H1 (cell line): ENCODE results near the gene IAH1. TPM values are rescaled to one million over a fixed set of nuclear protein-coding genes. Genes with fewer than 3 reads are reported as not detected.
"Not testable (repeated sequence)": the region's sequence is repeated elsewhere in the genome, so short reads cannot be mapped to it uniquely, and the experiment has no call there.

Source experiments
- CTCF ChIA-PET: fragments of 300-600 bp; sonication (Branson Sonifier 250); formaldehyde crosslinking; loops from one replicate; lab custom pipeline; 2021; ENCODE audit not compliant: partially characterized antibody; lab: Charles Lee
- POLR2A ChIA-PET: fragments of 300-600 bp; sonication (Branson Sonifier 250); formaldehyde crosslinking; loops from one replicate; lab custom pipeline; 2021; ENCODE audit warnings: inconsistent platforms; ENCODE audit not compliant: partially characterized antibody; lab: Charles Lee
- DNase-seq, 2 experiments: peaks; one replicate each; pipeline versions ENCODE4 v3.0.0 to v3.0.0-alpha.2; 2010 to 2022; ENCODE audit warnings: low spot score in 2 of 2, low read depth in 1 of 2, mixed read lengths in 1 of 2
- FAIRE-seq: peaks from 2 replicates; lab custom pipeline; 2011; peaks lifted over from hg19 to GRCh38; lab: Jason Lieb, UNC
- H2AFZ ChIP-seq: 2 replicates; pipeline ENCODE4 v1.8.1; 2012; ENCODE audit warnings: low read length, inconsistent platforms
- H2AK5ac ChIP-seq: 2 replicates; pipeline ENCODE4 v1.6.1; 2013; ENCODE audit warnings: low read depth, low read length
- H2BK120ac ChIP-seq: replicated peaks from 2 replicates; pipeline ENCODE3; 2013; ENCODE audit warnings: low read depth, low read length, inconsistent platforms
- H2BK12ac ChIP-seq: 2 replicates; pipeline ENCODE4 v1.6.1; 2013; ENCODE audit warnings: low read depth, low read length
- H2BK15ac ChIP-seq: 2 replicates; pipeline ENCODE4 v1.6.1; 2013; ENCODE audit warnings: low read length
- H2BK20ac ChIP-seq: 2 replicates; pipeline ENCODE4 v1.6.1; 2013; ENCODE audit warnings: low read length
- H2BK5ac ChIP-seq: 2 replicates; pipeline ENCODE4 v1.6.1; 2013; ENCODE audit warnings: low read depth, low read length
- H3K14ac ChIP-seq: 2 replicates; pipeline ENCODE4 v1.6.1; 2013; ENCODE audit warnings: inconsistent platforms; ENCODE audit not compliant: insufficient read length
- H3K18ac ChIP-seq: 2 replicates; pipeline ENCODE4 v1.6.1; 2013; ENCODE audit warnings: low read length; ENCODE audit errors: extremely low read depth
- H3K23ac ChIP-seq: 2 replicates; pipeline ENCODE4 v1.6.1; 2013; ENCODE audit warnings: inconsistent platforms; ENCODE audit not compliant: insufficient read length
- H3K23me2 ChIP-seq: 2 replicates; pipeline ENCODE4 v1.6.1; 2013; ENCODE audit warnings: low read depth, low read length
- H3K27ac ChIP-seq: 2 replicates; pipeline ENCODE4 v1.6.1; 2011; ENCODE audit warnings: low read depth, low read length, inconsistent platforms
- H3K27me3 ChIP-seq, 4 experiments: replicated peaks in 1 of 4; 1 replicate in 1 of 4; 2 replicates in 3 of 4; pipeline versions ENCODE4 v1.6.1 to v1.8.1; 2011 to 2013; ENCODE audit warnings: low read length in 3 of 4, mild to moderate bottlenecking in 3 of 4, inconsistent platforms in 2 of 4, mixed read lengths in 2 of 4, moderate library complexity in 1 of 4; ENCODE audit not compliant: control insufficient read depth in 3 of 4, insufficient read depth in 3 of 4; ENCODE audit errors: extremely low read depth in 1 of 4
- H3K36me3 ChIP-seq, 4 experiments: 2 replicates each; pipeline versions ENCODE4 v1.6.1 to v1.8.1; 2011 to 2013; ENCODE audit warnings: mild to moderate bottlenecking in 4 of 4, low read length in 3 of 4, moderate library complexity in 2 of 4, control low read depth in 1 of 4, inconsistent platforms in 1 of 4; ENCODE audit not compliant: insufficient read depth in 4 of 4, control insufficient read depth in 2 of 4
- H3K4ac ChIP-seq: replicated peaks from 2 replicates; pipeline ENCODE3; 2013; ENCODE audit warnings: low read length, low read depth, mixed read lengths, inconsistent platforms; ENCODE audit not compliant: insufficient read length
- H3K4me1 ChIP-seq, 4 experiments: replicated peaks in 1 of 4; 1 replicate in 1 of 4; 2 replicates in 3 of 4; pipeline versions ENCODE4 v1.6.1 to v1.8.1; 2011 to 2013; ENCODE audit warnings: low read length in 3 of 4, inconsistent platforms in 2 of 4, mixed read lengths in 1 of 4; ENCODE audit not compliant: insufficient read depth in 4 of 4, control insufficient read depth in 3 of 4
- H3K4me2 ChIP-seq, 2 experiments: 2 replicates each; pipeline versions ENCODE4 v1.6.1 to v1.8.1; 2011 to 2013; ENCODE audit warnings: low read depth in 2 of 2, low read length in 2 of 2, control low read depth in 1 of 2, inconsistent platforms in 1 of 2, mild to moderate bottlenecking in 1 of 2; ENCODE audit not compliant: insufficient read depth in 1 of 2
- H3K4me3 ChIP-seq, 4 experiments: fragments of 200-600, 300-600 bp in 1 of 4; sonication (generic), shearing (Covaris generic), sonication (Bioruptor Twin) in 1 of 4; 2 replicates each; pipeline versions ENCODE4 v1.5.1 to v1.8.1; 2011 to 2016; ENCODE audit warnings: low read length in 4 of 4, low read depth in 3 of 4, control low read depth in 2 of 4, inconsistent platforms in 2 of 4, mild to moderate bottlenecking in 2 of 4, mixed read lengths in 1 of 4, moderate library complexity in 1 of 4; ENCODE audit not compliant: insufficient read depth in 2 of 4; ENCODE audit errors: extremely low read depth in 1 of 4
- H3K56ac ChIP-seq: replicated peaks from 2 replicates; pipeline ENCODE3; 2013; ENCODE audit warnings: low read depth, mild to moderate bottlenecking, mixed read lengths, low read length, inconsistent platforms; ENCODE audit not compliant: insufficient read length
- H3K79me1 ChIP-seq: 2 replicates; pipeline ENCODE4 v1.6.1; 2013; ENCODE audit warnings: low read depth, low read length, control low read depth
- H3K79me2 ChIP-seq, 2 experiments: 2 replicates each; pipeline versions ENCODE4 v1.6.1 to v1.8.1; 2012 to 2013; ENCODE audit warnings: low read length in 2 of 2, mild to moderate bottlenecking in 2 of 2, inconsistent platforms in 1 of 2; ENCODE audit not compliant: insufficient read depth in 2 of 2, control insufficient read depth in 1 of 2
- H3K9ac ChIP-seq, 4 experiments: replicated peaks in 1 of 4; 1 replicate in 1 of 4; 2 replicates in 3 of 4; pipeline versions ENCODE4 v1.6.1 to v1.8.1; 2011 to 2013; ENCODE audit warnings: low read depth in 3 of 4, low read length in 3 of 4, control low read depth in 2 of 4, mild to moderate bottlenecking in 2 of 4, moderate library complexity in 2 of 4, inconsistent platforms in 1 of 4; ENCODE audit errors: extremely low read depth in 1 of 4
- H3K9me3 ChIP-seq, 2 experiments: 2 replicates each; pipeline versions ENCODE4 v1.6.1 to v1.8.1; 2012 to 2013; ENCODE audit warnings: mild to moderate bottlenecking in 2 of 2, moderate library complexity in 2 of 2, control low read depth in 1 of 2, inconsistent platforms in 1 of 2, low read depth in 1 of 2, low read length in 1 of 2, mixed read lengths in 1 of 2; ENCODE audit not compliant: insufficient read depth in 2 of 2
- H4K20me1 ChIP-seq, 2 experiments: replicated peaks in 1 of 2; 2 replicates each; pipeline versions ENCODE3 to v1.8.1; 2011 to 2013; ENCODE audit warnings: inconsistent platforms in 2 of 2, low read length in 2 of 2, mild to moderate bottlenecking in 1 of 2; ENCODE audit not compliant: insufficient read depth in 2 of 2, control insufficient read depth in 1 of 2
- H4K5ac ChIP-seq: 2 replicates; pipeline ENCODE4 v1.6.1; 2013; ENCODE audit warnings: low read length, low read depth, mixed read lengths, inconsistent platforms; ENCODE audit not compliant: insufficient read length
- H4K8ac ChIP-seq: 2 replicates; pipeline ENCODE4 v1.8.0; 2013; ENCODE audit warnings: mild to moderate bottlenecking, moderate library complexity, low read length, inconsistent platforms; ENCODE audit not compliant: insufficient read depth; ENCODE audit errors: extremely low read depth
- H4K91ac ChIP-seq: replicated peaks from 2 replicates; pipeline ENCODE3; 2013; ENCODE audit warnings: low read length, mixed read lengths, inconsistent platforms; ENCODE audit not compliant: insufficient read length
- FOSL1 ChIP-seq: IDR thresholded peaks from 2 replicates; pipeline ENCODE4 v1.6.1; 2011; ENCODE audit warnings: mild to moderate bottlenecking, low read depth, low read length, moderate library complexity; ENCODE audit not compliant: insufficient read depth
- JUN ChIP-seq: IDR thresholded peaks from 2 replicates; pipeline ENCODE4 v1.6.1; 2011; ENCODE audit warnings: low read depth, mild to moderate bottlenecking, improper control_type of control experiment, low read length
- RXRA ChIP-seq: IDR thresholded peaks from 2 replicates; pipeline ENCODE4 v1.6.1; 2011; ENCODE audit warnings: low read depth, mild to moderate bottlenecking, low read length, moderate library complexity; ENCODE audit not compliant: insufficient read depth
- SIRT6 ChIP-seq: IDR thresholded peaks from one replicate; pipeline ENCODE4 v1.7.1; 2012; ENCODE audit warnings: low read length, inconsistent platforms
- WGBS, 2 experiments: shearing (Covaris generic) in 1 of 2; methylation state at CpG; one replicate each; pipeline versions ENCODE4 v1.1.6 to v1.1.7; 2013 to 2015; ENCODE audit warnings: low lambda C conversion rate in 2 of 2, mixed read lengths in 2 of 2, inconsistent platforms in 1 of 2, low coverage in 1 of 2, missing lambda C conversion rate in 1 of 2; ENCODE audit not compliant: insufficient replicate concordance in 2 of 2, insufficient coverage in 1 of 2, insufficient read length in 1 of 2; ENCODE audit errors: extremely low coverage in 1 of 2, missing lambda C conversion rate in 1 of 2; 5-methylcytosine and 5-hydroxymethylcytosine counted together
- polyA plus RNA-seq, 7 experiments: library from polyadenylated mRNA; depleted of rRNA in 3 of 7; stranded (reverse) in 5 of 7; unstranded in 2 of 7; fragments of >200 nt in 5 of 7; fragments of 200-250 nt in 2 of 7; gene quantifications; 1 replicate in 5 of 7; 2 replicates in 1 of 7; 4 replicates in 1 of 7; pipeline versions ENCODE4 v1.2.1 to v1.2.3, GENCODE V29; 2011 to 2013; ENCODE audit warnings: missing spikeins in 2 of 7, mixed read lengths in 2 of 7
- total RNA-seq: library from RNA; stranded (reverse); fragmentation: NEBNext Ultra II Directional; extraction: Animal tissue kit (Norgen Biotek cat#: 25700); gene quantifications from 2 replicates; pipeline ENCODE4 v1.2.1, GENCODE V29; 2021
- TF ChIP-seq, protein P1 (sequence below): IDR thresholded peaks from 2 replicates; pipeline ENCODE4 v1.6.1; 2011; ENCODE audit warnings: low read depth, mild to moderate bottlenecking, low read length; ENCODE audit not compliant: insufficient read depth

Gene IAH1
- total and polyA plus RNA-seq, 2 of the 8 experiments (the other 6 are each of a cell fraction or from before 2014, with no cell fraction given) = 15.1 to 21.5 TPM

DNA sequence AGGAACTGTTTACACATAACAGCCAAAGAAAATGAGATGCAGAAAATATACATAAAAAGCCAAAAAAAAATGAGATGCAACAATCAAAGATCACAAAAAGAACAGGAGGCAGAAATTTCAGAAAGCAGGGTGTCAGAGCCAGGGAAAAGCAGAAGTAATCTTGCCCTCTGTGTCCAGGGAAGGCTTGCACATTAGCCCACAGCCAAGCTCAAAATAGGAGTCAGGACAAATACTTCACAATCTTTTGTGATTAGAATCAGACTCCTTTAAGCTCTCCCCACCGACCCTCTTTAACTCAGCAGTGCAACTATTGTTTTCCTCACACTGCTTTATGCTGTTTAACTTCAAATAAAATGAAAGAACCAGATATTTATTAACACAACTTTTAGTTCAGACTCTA lies 34.6 kb downstream of the IAH1 start (continued):
- TF ChIP-seq FOSL1 (no peak), JUN (no peak), SIRT6 (no peak), RXRA (no peak)
- TF ChIP-seq, protein P1, sequence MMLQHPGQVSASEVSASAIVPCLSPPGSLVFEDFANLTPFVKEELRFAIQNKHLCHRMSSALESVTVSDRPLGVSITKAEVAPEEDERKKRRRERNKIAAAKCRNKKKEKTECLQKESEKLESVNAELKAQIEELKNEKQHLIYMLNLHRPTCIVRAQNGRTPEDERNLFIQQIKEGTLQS = no peak

DNA sequence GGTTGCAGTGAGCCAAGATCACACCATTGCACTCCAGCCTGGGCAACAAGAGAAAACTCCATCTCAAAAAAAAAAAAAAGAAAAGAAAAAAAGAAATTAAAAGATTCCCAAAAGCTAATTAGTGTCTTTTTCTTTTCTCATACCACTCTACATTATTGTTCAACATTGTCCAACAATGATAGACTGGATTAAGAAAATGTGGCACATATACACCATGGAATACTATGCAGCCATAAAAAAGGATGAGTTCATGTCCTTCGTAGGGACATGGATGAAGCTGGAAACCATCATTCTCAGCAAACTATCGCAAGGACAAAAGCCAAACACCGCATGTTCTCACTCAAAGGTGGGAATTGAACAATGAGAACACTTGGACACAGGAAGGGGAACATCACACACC lies 39.6 kb downstream of the IAH1 start:
- H3K4me3 ChIP-seq, H2BK12ac ChIP-seq, H3K23me2 ChIP-seq, H3K56ac ChIP-seq, H2BK120ac ChIP-seq, H3K79me2 ChIP-seq, H3K23ac ChIP-seq, H3K18ac ChIP-seq, H3K27ac ChIP-seq, FAIRE-seq, H2AK5ac ChIP-seq, H3K4me1 ChIP-seq, H3K79me1 ChIP-seq, H4K91ac ChIP-seq, H3K9me3 ChIP-seq, H2BK15ac ChIP-seq, H3K27me3 ChIP-seq, H3K9ac ChIP-seq, H4K20me1 ChIP-seq, H2BK20ac ChIP-seq, H4K8ac ChIP-seq, H2AFZ ChIP-seq, POLR2A ChIA-PET, H3K14ac ChIP-seq, DNase-seq, H3K4me2 ChIP-seq, H2BK5ac ChIP-seq, H3K4ac ChIP-seq, H4K5ac ChIP-seq: not testable (repeated sequence)
- H3K36me3 ChIP-seq = peaks cover 0 to 13% (median 4%) of the 10 kb centered on the region in 4 experiments; a peak in 3 of 8 replicates
- CTCF ChIA-PET = interaction anchor here (2.1 kb wide), 1 partner anchor 20 kb away, joined by 7 read pairs; no protein-coding TSS in a partner anchor
- WGBS, 2 experiments = 97% methylated on average over 3 of the region's 3 CpGs; no CpG with 5 or more reads in 1 of the 2 experiments
